CD8-positive, alpha-beta memory T cell (primary cell): Measurements from ENCODE around the gene MARK3. TPM values are rescaled to one million over a fixed set of nuclear protein-coding genes. Genes with fewer than 3 reads are reported as not detected.

Experiments
- CTCF ChIA-PET: fragments of 350-600 bp; sonication (Branson Sonifier 250); formaldehyde crosslinking; loops from one replicate; lab custom pipeline; 2021; ENCODE audit warnings: antibody characterized with exemption; lab: Charles Lee
- POLR2A ChIA-PET: fragments of 350-600 bp; sonication (Branson Sonifier 250); formaldehyde crosslinking; loops from one replicate; lab custom pipeline; 2021; ENCODE audit warnings: antibody characterized with exemption; lab: Charles Lee
- DNase-seq, 5 donors: peaks; one replicate each; pipeline versions ENCODE4 v3.0.0 to v3.0.0-alpha.2; 2020 to 2022; ENCODE audit warnings: mixed read lengths in 1 of 5
- H3K27ac ChIP-seq: one replicate; pipeline ENCODE4 v1.7.0; 2013; ENCODE audit warnings: low read depth, mild to moderate bottlenecking, low read length, moderate library complexity
- H3K27me3 ChIP-seq: 2 replicates; pipeline ENCODE4 v1.7.0; 2013; ENCODE audit warnings: low read length, mild to moderate bottlenecking; ENCODE audit not compliant: insufficient read depth, poor library complexity, severe bottlenecking
- H3K36me3 ChIP-seq: 2 replicates; pipeline ENCODE4 v1.7.0; 2013; ENCODE audit warnings: mild to moderate bottlenecking, low read length, moderate library complexity; ENCODE audit not compliant: insufficient read depth
- H3K4me1 ChIP-seq: 2 replicates; pipeline ENCODE4 v1.7.0; 2013; ENCODE audit warnings: mild to moderate bottlenecking, low read length, moderate library complexity; ENCODE audit not compliant: insufficient read depth
- H3K4me3 ChIP-seq: 2 replicates; pipeline ENCODE4 v1.7.0; 2013; ENCODE audit warnings: mild to moderate bottlenecking, low read length
- H3K9me3 ChIP-seq: 2 replicates; pipeline ENCODE4 v1.7.0; 2013; ENCODE audit warnings: mild to moderate bottlenecking, low read length
- H3K27ac Mint-ChIP-seq, 8 donors: one replicate each; pipeline ENCODE4 v1.8.0; 2020 to 2021; ENCODE audit warnings: mixed read lengths in 8 of 8, mild to moderate bottlenecking in 6 of 8, inconsistent platforms in 3 of 8, moderate library complexity in 3 of 8
- H3K27me3 Mint-ChIP-seq, 2 donors: one replicate each; pipeline ENCODE4 v1.8.0; 2020 to 2021; ENCODE audit warnings: mixed read lengths in 2 of 2, mild to moderate bottlenecking in 1 of 2, moderate library complexity in 1 of 2
- H3K36me3 Mint-ChIP-seq, 3 donors: one replicate each; pipeline ENCODE4 v1.8.0; 2020 to 2021; ENCODE audit warnings: mixed read lengths in 3 of 3, inconsistent platforms in 1 of 3, mild to moderate bottlenecking in 1 of 3
- H3K4me1 Mint-ChIP-seq, 3 donors: one replicate each; pipeline ENCODE4 v1.8.0; 2020 to 2021; ENCODE audit warnings: mixed read lengths in 3 of 3, inconsistent platforms in 1 of 3, mild to moderate bottlenecking in 1 of 3
- H3K4me3 Mint-ChIP-seq, 7 donors: one replicate each; pipeline ENCODE4 v1.8.0; 2020 to 2021; ENCODE audit warnings: mixed read lengths in 7 of 7, mild to moderate bottlenecking in 6 of 7, moderate library complexity in 4 of 7, inconsistent platforms in 2 of 7
- H3K9me3 Mint-ChIP-seq, 5 donors: one replicate each; pipeline ENCODE4 v1.8.0; 2020 to 2022; ENCODE audit warnings: mixed read lengths in 5 of 5, mild to moderate bottlenecking in 3 of 5, moderate library complexity in 2 of 5, inconsistent platforms in 1 of 5
- polyA plus RNA-seq: library from polyadenylated mRNA; unstranded; fragments of 300-500 nt; fragmentation: Illumina TruSeq; gene quantifications from one replicate; pipeline ENCODE4 v1.2.3, GENCODE V29; 2021
- total RNA-seq, 2 experiments: library from RNA; stranded (reverse); gene quantifications; one replicate each; pipeline ENCODE4 v1.2.3, GENCODE V29; 2021

The MARK3 gene
- total and polyA plus RNA-seq, 3 experiments from 2014 or later: 45.7 to 92.7 (median 91.9) TPM

DNA sequence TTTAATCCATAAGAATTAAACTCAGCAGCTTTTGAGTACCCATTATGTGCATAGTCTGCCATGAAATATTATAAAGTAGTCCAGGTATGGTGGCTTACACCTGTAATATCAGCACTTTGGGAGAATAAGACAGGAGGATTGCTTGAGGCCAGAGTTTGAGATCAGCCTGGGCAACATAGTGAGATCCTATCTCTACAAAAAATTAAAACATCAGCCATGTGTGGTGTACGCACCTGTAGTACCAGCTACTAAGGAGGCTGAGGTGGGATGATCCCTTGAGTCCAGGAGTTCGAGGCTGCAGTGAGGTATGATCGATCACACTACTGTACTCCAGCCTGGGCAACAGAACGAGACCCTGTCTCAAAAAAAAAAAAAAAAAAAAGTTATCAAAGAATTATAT lies 15.3 kb downstream of the MARK3 start:
- Histone ChIP-seq H3K36me3 (no peaks in the 10 kb centered on the region), H3K27me3 (no peaks in the 10 kb centered on the region), H3K9me3 (no peaks in the 10 kb centered on the region), H3K27ac (no peak overlapping the region), H3K4me1 (peaks cover 68% of the 10 kb centered on the region), H3K4me3 (no peak overlapping the region)
- H3K9me3 Mint-ChIP-seq: no peaks in the 10 kb centered on the region
- H3K27ac Mint-ChIP-seq: peak overlapping the region in 4 of 8 donors; percentile 15 to 67 (median 52)
- peaks cover 0 to 13% (median 3%) of the 10 kb centered on the region in 3 donors for H3K36me3 Mint-ChIP-seq
- no peak for DNase-seq
- peaks cover 70 to 92% (median 88%) of the 10 kb centered on the region in 3 donors for H3K4me1 Mint-ChIP-seq
- no peaks in the 10 kb centered on the region for H3K27me3 Mint-ChIP-seq
- CTCF ChIA-PET: interaction anchor here (1.4 to 1.9 kb wide), 2 partner anchors 10 to 118 kb away, joined by 3 to 12 read pairs; no protein-coding TSS in a partner anchor
- POLR2A ChIA-PET: interaction anchor here (0.6 kb wide), 1 partner anchor 37 kb away, joined by 3 read pairs; no protein-coding TSS in a partner anchor
- peak overlapping the region in 1 of 7 donors; percentile 23 for H3K4me3 Mint-ChIP-seq

DNA sequence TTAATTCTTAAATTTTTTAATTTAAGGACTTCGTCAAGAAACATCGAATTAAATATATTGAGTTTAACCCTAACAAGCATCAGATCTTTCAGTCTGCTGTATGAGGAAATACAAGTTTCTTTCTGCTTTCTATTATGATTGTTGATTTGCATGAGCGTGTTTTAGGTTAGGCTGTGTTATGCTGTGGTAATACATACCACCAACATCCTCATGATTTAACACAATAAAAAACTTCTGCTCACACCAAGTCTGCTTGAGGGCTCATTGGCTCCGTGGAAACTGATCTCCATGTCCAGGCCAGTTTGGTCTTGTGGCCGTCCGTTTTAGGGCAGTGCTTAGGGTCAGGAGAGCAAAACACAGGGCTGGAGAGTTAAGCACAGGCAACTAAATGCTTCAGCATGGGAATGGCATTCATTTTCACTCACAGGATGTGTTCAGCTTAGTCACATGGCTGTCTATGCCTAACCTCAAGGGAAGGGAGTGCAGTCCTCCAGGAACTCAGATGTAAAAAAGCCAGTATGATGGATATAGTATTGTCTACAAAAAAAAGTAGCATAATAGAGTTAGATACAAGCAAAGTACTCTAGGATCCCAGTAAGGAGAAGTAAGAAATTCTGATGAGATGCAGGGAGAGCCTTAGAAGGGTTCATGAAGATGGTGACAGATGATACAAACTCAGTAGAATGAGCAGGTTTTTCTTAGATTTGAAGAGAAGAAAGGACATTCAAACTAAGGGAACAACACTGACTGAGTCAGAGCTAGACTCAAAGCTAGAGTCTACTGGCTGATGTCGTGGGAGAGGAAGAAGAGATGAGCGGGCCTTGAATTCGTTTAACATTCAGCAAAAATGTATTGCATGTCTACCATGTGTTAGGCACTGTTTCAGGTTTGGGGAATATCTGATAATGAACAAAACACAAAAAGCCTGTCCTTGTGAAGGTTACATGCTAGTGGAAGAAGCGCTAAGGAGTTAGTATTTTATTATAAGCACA lies 16.3 kb downstream of the MARK3 start:
- no peaks in the 10 kb centered on the region for H3K27me3 Mint-ChIP-seq
- Histone ChIP-seq H3K36me3 (no peaks in the 10 kb centered on the region), H3K4me3 (no peak overlapping the region), H3K4me1 (peaks cover 58% of the 10 kb centered on the region), H3K27ac (peak overlapping the region; percentile 25), H3K9me3 (no peaks in the 10 kb centered on the region), H3K27me3 (no peaks in the 10 kb centered on the region)
- H3K9me3 Mint-ChIP-seq: no peaks in the 10 kb centered on the region
- H3K4me1 Mint-ChIP-seq: peaks cover 60 to 82% (median 79%) of the 10 kb centered on the region in 3 donors
- CTCF ChIA-PET: interaction anchor here (1.4 to 1.9 kb wide), 2 partner anchors 11 to 117 kb away, joined by 3 to 12 read pairs; no protein-coding TSS in a partner anchor
- peak overlapping the region; percentile 0 to 75 (median 27) for H3K4me3 Mint-ChIP-seq
- H3K27ac Mint-ChIP-seq: peak overlapping the region; percentile 8 to 67 (median 30)
- POLR2A ChIA-PET: no interaction called here
- no peak for DNase-seq
- peaks cover 0 to 19% (median 3%) of the 10 kb centered on the region in 3 donors for H3K36me3 Mint-ChIP-seq

DNA sequence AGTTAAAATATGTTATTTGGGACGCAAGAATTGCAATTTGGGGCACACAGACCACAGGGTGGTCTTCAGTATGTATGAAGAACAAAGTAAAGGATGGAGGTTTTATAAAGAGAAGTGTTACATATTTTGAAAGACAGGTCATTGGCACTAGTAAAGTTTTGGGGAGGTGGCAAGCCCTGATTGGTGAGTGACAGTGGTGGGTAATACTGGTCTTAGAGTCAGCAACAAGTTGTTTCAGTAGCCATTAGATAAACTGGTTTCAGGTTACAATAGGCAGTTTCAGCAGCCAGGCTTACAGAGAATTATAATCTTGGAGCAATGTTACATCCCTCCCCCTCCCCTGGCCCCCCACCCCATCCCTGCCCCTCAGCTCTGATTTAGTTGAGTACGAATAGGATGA lies 17.5 kb downstream of the MARK3 start:
- Mint-ChIP-seq H3K36me3 (peaks cover 0 to 26% (median 6%) of the 10 kb centered on the region in 3 donors), H3K4me3 (peak overlapping the region in 1 of 7 donors; percentile 27), H3K9me3 (no peaks in the 10 kb centered on the region), H3K27me3 (no peaks in the 10 kb centered on the region), H3K27ac (peak overlapping the region in 1 of 8 donors; percentile 18), H3K4me1 (peaks cover 55 to 74% (median 73%) of the 10 kb centered on the region in 3 donors)
- ChIA-PET POLR2A (no interaction called here), CTCF (no interaction called here)
- Histone ChIP-seq H3K4me1 (peaks cover 52% of the 10 kb centered on the region), H3K27me3 (no peaks in the 10 kb centered on the region), H3K27ac (no peak overlapping the region), H3K9me3 (no peaks in the 10 kb centered on the region), H3K4me3 (no peak overlapping the region), H3K36me3 (peaks cover under 1% of the 10 kb centered on the region)
- DNase-seq: no peak

DNA sequence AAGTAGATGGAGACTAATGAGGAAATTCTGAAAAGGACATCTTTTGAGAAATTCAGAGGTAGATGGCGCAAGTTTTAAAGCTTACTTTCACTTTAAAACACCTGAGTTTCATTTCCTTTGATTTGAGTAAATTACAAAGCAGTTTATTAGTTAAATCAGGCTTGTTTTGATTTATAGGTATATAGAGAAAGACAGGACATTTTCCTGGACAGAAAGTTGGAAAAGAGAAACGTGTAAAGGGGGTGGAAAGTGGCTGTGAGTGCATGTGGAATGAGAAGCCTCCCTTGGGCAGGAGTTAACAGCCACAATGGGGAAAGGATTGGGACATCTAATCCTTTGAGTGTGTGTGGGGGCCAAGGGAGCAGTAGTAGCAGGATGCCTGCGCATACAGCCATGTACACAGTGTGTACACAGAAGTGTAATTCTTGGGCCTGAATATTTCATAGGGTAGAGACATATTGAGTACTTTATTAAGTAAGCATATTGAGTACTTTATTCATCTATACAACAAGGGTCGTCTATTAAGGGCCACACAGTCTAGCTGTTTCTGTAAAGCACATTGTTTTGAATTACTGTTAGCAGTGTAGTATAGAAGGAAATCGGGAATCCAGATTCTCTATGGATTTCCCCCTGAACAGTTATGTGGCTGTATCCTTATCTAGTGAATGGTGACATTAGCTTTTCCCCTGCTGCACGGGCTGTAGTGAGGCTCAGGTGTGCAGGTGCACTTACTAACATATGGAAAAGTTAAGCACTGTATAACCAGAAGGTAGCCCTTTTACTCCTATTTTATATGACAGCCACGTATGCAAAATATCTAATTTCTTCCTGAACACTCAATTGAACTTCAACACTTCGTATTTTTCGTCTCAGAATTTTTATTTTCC lies 19.1 kb downstream of the MARK3 start:
- Mint-ChIP-seq H3K27me3 (no peaks in the 10 kb centered on the region), H3K4me1 (peaks cover 49 to 71% (median 71%) of the 10 kb centered on the region in 3 donors), H3K9me3 (no peaks in the 10 kb centered on the region), H3K36me3 (peaks cover 0 to 39% (median 10%) of the 10 kb centered on the region in 3 donors), H3K27ac (peak overlapping the region in 7 of 8 donors; percentile 10 to 74 (median 56)), H3K4me3 (peak overlapping the region in 6 of 7 donors; percentile 4 to 65 (median 47))
- Histone ChIP-seq H3K27ac (no peak overlapping the region), H3K9me3 (no peaks in the 10 kb centered on the region), H3K36me3 (peaks cover 5% of the 10 kb centered on the region), H3K4me3 (peak overlapping the region; percentile 9), H3K4me1 (peaks cover 43% of the 10 kb centered on the region), H3K27me3 (no peaks in the 10 kb centered on the region)
- ChIA-PET CTCF (interaction anchor here (1.1 to 1.7 kb wide), 2 partner anchors 8 to 13 kb away, joined by 3 to 4 read pairs; no protein-coding TSS in a partner anchor), POLR2A (no interaction called here)
- no peak for DNase-seq

DNA sequence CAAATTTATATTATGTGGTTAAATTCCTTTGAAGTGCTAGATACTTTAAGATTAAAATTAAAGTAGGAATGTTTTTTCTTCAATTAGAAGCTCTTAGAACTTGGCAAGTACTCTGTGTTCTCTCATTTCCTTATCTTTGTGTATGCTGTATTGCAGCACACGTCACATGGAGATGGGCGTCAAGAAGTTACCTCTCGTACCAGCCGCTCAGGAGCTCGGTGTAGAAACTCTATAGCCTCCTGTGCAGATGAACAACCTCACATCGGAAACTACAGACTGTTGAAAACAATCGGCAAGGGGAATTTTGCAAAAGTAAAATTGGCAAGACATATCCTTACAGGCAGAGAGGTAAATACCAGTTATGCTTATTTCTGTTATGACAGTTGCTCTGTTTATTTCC lies 19.7 kb downstream of the MARK3 start:
- POLR2A ChIA-PET: no interaction called here
- H3K36me3 Mint-ChIP-seq: peaks cover 0 to 41% (median 10%) of the 10 kb centered on the region in 3 donors
- no peaks in the 10 kb centered on the region for H3K27me3 Mint-ChIP-seq
- Histone ChIP-seq H3K9me3 (no peaks in the 10 kb centered on the region), H3K4me3 (no peak overlapping the region), H3K27ac (no peak overlapping the region), H3K36me3 (peaks cover 5% of the 10 kb centered on the region), H3K27me3 (no peaks in the 10 kb centered on the region), H3K4me1 (peaks cover 43% of the 10 kb centered on the region)
- H3K27ac Mint-ChIP-seq: peak overlapping the region in 2 of 8 donors; percentile 42 to 70
- peaks cover 52 to 71% (median 71%) of the 10 kb centered on the region in 3 donors for H3K4me1 Mint-ChIP-seq
- CTCF ChIA-PET: interaction anchor here (0.9 to 1.1 kb wide), 2 partner anchors 9 to 14 kb away, joined by 3 to 5 read pairs; no protein-coding TSS in a partner anchor
- H3K4me3 Mint-ChIP-seq: no peak overlapping the region
- H3K9me3 Mint-ChIP-seq: no peaks in the 10 kb centered on the region
- DNase-seq: no peak

DNA sequence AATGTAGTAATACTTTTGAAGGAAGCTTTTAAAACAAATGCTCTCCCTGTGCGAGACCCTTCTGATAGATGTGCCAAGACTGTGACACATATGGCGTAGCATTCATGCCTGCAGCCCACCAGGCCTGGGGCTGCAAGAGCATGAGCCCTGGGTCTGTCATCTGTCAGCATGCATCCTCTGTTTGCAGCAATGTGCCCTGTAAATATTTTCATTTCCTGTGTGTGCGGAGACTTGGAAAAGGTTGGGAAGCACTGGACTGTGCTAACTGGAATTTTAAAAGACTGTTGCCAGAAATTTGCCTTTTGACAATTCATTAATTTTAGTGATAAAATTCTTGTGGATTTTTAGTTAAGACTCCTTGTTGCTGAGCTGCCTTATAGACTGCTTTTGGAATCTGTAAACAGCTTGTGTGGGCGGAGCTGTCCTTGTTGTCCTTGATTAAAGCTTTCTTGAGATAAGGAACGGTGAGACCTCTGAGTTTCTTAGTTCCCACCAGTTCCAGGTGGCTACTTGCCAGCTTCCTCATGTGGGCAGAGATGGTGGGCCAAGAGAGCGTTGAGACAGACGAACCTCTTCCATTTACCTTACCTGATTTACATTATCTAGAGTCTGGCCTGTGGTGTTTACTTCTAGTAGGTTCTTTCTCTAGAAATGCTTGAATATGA lies 23.4 kb downstream of the MARK3 start:
- peaks cover 0 to 61% (median 18%) of the 10 kb centered on the region in 3 donors for H3K36me3 Mint-ChIP-seq

DNA sequence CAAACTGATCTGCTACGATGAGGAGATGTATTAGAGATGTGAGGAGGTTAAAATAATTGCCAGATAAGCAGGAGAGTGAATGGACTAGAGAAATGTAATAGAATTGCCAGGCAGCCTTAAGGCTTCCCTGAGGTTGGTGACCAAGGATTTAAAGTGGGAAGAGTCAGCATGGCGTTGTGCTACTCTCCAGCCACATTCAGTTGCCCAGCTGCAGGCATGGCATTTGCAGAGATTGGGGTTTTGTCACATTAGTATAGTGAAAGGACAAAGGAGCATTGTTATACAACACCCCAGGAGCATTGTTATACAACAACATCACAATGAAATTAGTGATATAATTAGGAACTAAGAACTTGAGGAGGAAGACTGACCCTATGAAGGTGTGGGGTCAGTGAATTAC lies 31.7 kb downstream of the MARK3 start:
- POLR2A ChIA-PET: no interaction called here
- CTCF ChIA-PET: interaction anchor here (1.0 kb wide), 1 partner anchor 26 kb away, joined by 3 read pairs; no protein-coding TSS in a partner anchor
- no peak for DNase-seq
- Mint-ChIP-seq H3K9me3 (no peaks in the 10 kb centered on the region), H3K36me3 (peaks cover 0 to 57% (median 15%) of the 10 kb centered on the region in 3 donors), H3K27me3 (no peaks in the 10 kb centered on the region), H3K27ac (peak overlapping the region in 5 of 8 donors; percentile 3 to 73 (median 37)), H3K4me3 (peak overlapping the region in 1 of 7 donors; percentile 19), H3K4me1 (peaks cover 36 to 61% (median 55%) of the 10 kb centered on the region in 3 donors)
- Histone ChIP-seq H3K27me3 (no peaks in the 10 kb centered on the region), H3K4me1 (peaks cover 12% of the 10 kb centered on the region), H3K27ac (peak overlapping the region; percentile 39), H3K4me3 (no peak overlapping the region), H3K36me3 (no peaks in the 10 kb centered on the region), H3K9me3 (no peaks in the 10 kb centered on the region)

More for the DNA sequence above, 23.4 kb downstream of the MARK3 start:
- Mint-ChIP-seq H3K27ac (peak overlapping the region in 4 of 8 donors; percentile 39 to 69 (median 52)), H3K27me3 (no peaks in the 10 kb centered on the region), H3K4me1 (peaks cover 25 to 40% (median 38%) of the 10 kb centered on the region in 3 donors), H3K4me3 (no peak overlapping the region), H3K9me3 (no peaks in the 10 kb centered on the region)
- Histone ChIP-seq H3K36me3 (peaks cover 5% of the 10 kb centered on the region), H3K9me3 (no peaks in the 10 kb centered on the region), H3K27ac (no peak overlapping the region), H3K4me3 (no peak overlapping the region), H3K27me3 (no peaks in the 10 kb centered on the region), H3K4me1 (peaks cover 10% of the 10 kb centered on the region)
- no peak for DNase-seq
- ChIA-PET CTCF (interaction anchor here (1.0 to 1.1 kb wide), 2 partner anchors 9 to 12 kb away, joined by 3 to 4 read pairs; no protein-coding TSS in a partner anchor), POLR2A (no interaction called here)
